HG02763 (cell line): ENCODE measurements around the gene ADAMTS7.
"Not testable (repeated sequence)": the region's sequence is repeated elsewhere in the genome, so short reads cannot be mapped to it uniquely, and the experiment has no call there.

Experiments used
- ATAC-seq: cut with Tn5 transposase; IDR thresholded peaks from one replicate; pipeline ENCODE4 v1.9.1; 2021; ENCODE audit warnings: mild to moderate bottlenecking, moderate library complexity; ENCODE audit not compliant: unreplicated experiment

The ADAMTS7 gene, protein sequence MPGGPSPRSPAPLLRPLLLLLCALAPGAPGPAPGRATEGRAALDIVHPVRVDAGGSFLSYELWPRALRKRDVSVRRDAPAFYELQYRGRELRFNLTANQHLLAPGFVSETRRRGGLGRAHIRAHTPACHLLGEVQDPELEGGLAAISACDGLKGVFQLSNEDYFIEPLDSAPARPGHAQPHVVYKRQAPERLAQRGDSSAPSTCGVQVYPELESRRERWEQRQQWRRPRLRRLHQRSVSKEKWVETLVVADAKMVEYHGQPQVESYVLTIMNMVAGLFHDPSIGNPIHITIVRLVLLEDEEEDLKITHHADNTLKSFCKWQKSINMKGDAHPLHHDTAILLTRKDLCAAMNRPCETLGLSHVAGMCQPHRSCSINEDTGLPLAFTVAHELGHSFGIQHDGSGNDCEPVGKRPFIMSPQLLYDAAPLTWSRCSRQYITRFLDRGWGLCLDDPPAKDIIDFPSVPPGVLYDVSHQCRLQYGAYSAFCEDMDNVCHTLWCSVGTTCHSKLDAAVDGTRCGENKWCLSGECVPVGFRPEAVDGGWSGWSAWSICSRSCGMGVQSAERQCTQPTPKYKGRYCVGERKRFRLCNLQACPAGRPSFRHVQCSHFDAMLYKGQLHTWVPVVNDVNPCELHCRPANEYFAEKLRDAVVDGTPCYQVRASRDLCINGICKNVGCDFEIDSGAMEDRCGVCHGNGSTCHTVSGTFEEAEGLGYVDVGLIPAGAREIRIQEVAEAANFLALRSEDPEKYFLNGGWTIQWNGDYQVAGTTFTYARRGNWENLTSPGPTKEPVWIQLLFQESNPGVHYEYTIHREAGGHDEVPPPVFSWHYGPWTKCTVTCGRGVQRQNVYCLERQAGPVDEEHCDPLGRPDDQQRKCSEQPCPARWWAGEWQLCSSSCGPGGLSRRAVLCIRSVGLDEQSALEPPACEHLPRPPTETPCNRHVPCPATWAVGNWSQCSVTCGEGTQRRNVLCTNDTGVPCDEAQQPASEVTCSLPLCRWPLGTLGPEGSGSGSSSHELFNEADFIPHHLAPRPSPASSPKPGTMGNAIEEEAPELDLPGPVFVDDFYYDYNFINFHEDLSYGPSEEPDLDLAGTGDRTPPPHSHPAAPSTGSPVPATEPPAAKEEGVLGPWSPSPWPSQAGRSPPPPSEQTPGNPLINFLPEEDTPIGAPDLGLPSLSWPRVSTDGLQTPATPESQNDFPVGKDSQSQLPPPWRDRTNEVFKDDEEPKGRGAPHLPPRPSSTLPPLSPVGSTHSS (N-terminal part only)

GRCh38 chr15:78811124-78811824, at the start of gene ADAMTS7:
ADAMTS7 (minus strand) TSS chr15:78811464; CDS start chr15:78811220, 244 bp downstream.
- ATAC-seq = peak; percentile 67

- ATAC-seq = no peak
These were observed 48.9 kb upstream of the ADAMTS7 start for GRCh38 chr15:78859971-78860719.

GRCh38 chr15:78855746-78856145, 44.5 kb upstream of the ADAMTS7 start:
- no peak for ATAC-seq

GRCh38 chr15:78854833-78855372, 43.6 kb upstream of the ADAMTS7 start:
- ATAC-seq = no peak

DNA sequence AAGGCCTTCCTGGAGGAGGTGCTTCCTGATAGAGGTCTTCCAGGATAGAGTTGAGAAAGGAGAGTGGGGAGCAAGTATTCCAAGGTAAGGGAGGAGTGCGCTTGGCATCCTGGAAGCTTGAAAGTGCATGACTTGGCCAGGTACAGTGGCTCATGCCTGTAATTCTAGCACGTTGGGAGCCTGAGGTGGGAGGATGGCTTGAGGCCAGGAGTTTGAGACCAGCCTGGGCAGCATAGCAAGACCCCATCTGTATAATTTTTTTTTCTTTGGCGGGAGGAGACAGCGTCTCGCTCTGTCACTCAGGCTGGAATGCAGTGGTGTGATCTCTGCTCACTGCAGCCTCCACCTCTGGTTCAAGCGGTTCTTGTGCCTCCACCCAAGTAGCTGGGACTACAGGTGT, 42.2 kb upstream of the ADAMTS7 start:
- no peak for ATAC-seq

DNA sequence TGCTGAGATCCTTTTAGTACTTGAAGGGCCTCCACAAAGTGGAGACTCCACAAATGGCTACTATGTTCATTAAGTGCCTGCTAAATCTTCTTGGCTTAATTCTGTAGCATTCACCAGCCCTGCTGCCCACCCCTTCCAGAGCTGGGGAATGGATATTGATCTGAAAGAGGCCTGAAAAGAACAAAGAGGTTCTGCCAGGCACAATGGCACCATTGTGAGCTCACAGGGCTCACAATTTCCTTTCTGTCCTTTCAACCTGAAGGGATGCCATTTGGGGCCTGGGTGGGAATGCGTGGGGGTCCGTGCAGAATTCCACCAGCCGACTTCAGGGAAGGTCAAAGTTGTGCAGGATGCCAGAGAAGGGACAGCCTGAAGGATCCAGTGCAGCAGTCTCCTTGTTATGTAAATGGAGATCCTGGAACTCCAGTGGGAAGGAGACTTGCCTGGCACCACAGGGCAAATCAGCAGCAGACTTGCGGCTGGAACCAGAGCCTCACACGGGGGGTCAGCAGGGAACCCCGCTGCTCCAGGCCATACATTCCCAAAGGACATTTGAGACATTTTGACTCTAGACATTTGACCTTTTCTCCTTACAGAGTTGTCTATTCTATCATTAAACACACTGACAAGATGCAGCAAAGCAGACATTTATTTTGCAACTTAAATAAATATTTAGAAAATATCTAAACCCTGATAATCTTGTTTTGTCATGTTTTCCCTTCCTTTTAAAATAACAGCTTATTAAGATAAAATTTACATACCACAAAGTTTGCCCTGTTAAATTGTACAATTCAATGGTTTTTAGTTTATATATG, 39.9 kb upstream of the ADAMTS7 start:
- no peak for ATAC-seq

- no peak for ATAC-seq
These were observed 39.1 kb upstream of the ADAMTS7 start for GRCh38 chr15:78850352-78850751.

GRCh38 chr15:78847387-78847906, 36.2 kb upstream of the ADAMTS7 start:
- ATAC-seq = not testable (repeated sequence)

DNA sequence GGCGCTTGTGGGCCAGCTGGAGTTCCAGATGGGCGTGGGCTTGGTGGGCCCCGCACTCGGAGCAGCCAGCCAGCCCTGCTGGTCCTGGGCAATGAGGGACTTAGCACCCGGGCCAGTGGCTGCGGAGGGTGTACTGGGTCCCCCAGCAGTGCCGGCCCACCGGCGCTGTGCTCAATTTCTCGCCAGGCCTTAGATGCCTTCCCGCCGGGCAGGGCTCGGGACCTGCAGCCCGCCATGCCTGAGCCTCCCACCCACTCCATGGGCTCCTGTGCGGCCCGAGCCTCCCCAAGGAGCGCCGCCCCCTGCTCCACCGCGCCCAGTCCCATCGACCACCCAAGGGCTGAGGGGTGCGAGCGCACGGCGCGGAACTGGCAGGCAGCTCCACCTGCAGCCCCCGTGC, 35.6 kb upstream of the ADAMTS7 start:
- ATAC-seq = not testable (repeated sequence)

GRCh38 chr15:78842519-78842918, 31.3 kb upstream of the ADAMTS7 start:
- no peak for ATAC-seq

DNA sequence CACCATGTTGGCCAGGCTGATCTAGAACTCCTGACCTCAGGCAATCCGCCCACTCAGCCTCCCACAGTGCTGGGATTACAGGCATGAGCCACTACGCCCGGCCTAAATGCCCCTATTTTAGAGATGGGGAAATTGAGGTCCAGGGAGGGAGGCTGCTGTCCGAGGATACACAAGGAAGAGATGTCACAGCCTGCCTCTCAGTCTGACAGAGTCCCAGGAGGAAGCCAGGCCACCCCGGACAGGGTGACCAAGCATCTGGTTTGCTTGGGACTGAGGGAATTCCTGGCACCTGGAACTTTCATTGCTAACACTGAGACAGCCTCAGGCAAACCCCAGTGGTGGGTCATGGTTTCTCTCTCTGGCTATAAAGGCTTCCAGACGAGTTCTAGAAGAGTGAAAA, 30.6 kb upstream of the ADAMTS7 start:
- no peak for ATAC-seq

- no peak for ATAC-seq
These were observed 30.1 kb upstream of the ADAMTS7 start for GRCh38 chr15:78841376-78841706.

GRCh38 chr15:78840661-78841375, 29.6 kb upstream of the ADAMTS7 start:
- ATAC-seq = no peak

GRCh38 chr15:78839151-78839550, 27.9 kb upstream of the ADAMTS7 start:
- ATAC-seq = not testable (repeated sequence)

GRCh38 chr15:78838489-78838888, 27.2 kb upstream of the ADAMTS7 start:
- ATAC-seq = no peak

GRCh38 chr15:78837543-78837942, 26.3 kb upstream of the ADAMTS7 start:
- no peak for ATAC-seq

GRCh38 chr15:78837131-78837530, 25.9 kb upstream of the ADAMTS7 start:
- ATAC-seq = no peak

DNA sequence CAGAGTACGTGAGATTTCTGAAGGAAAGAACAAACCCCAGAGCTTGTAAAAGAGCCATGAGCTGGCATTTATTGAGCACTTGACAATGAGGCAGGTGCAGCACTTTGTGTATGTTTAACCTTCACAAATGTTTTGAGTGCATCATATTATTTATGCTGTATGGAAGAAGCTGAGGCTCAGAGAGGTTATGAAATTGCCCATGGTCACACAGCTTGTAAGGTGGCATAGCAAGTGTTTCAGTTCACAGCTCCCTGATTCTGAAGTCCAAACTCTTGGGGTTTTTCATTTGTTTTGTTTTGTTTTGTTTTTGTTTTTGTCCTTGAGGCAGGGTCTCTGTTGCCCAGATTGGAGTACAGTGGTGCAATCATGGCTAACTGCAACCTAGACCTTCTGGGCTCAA, 25.1 kb upstream of the ADAMTS7 start:
- ATAC-seq = no peak
